Measurements from ENCODE around the gene DSN1.

GRCh38 chr20:36760647-36761046, 12.9 kb downstream of the DSN1 start:
- TF ChIP-seq, protein P1, sequence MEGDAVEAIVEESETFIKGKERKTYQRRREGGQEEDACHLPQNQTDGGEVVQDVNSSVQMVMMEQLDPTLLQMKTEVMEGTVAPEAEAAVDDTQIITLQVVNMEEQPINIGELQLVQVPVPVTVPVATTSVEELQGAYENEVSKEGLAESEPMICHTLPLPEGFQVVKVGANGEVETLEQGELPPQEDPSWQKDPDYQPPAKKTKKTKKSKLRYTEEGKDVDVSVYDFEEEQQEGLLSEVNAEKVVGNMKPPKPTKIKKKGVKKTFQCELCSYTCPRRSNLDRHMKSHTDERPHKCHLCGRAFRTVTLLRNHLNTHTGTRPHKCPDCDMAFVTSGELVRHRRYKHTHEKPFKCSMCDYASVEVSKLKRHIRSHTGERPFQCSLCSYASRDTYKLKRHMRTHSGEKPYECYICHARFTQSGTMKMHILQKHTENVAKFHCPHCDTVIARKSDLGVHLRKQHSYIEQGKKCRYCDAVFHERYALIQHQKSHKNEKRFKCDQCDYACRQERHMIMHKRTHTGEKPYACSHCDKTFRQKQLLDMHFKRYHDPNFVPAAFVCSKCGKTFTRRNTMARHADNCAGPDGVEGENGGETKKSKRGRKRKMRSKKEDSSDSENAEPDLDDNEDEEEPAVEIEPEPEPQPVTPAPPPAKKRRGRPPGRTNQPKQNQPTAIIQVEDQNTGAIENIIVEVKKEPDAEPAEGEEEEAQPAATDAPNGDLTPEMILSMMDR (IDR thresholded peaks at IDR 0.05) = no peak
- TF ChIP-seq POLR2A (IDR thresholded peaks at IDR 0.05) (no peak), EP300 (IDR thresholded peaks at IDR 0.05) (no peak)
